NT2/D1 (cell line): Measurements from ENCODE around the gene STAG1.
"Not testable (repeated sequence)": the region's sequence is repeated elsewhere in the genome, so short reads cannot be mapped to it uniquely, and the experiment has no call there.

Experiments
- DNase-seq: peaks from one replicate; pipeline ENCODE4 v3.0.0-alpha.2; 2011; ENCODE audit warnings: low read depth, low spot score
- H3K27me3 ChIP-seq: 2 replicates; pipeline ENCODE4 v1.6.0; 2011; ENCODE audit warnings: mild to moderate bottlenecking; ENCODE audit not compliant: insufficient read length, insufficient read depth
- H3K36me3 ChIP-seq: 2 replicates; pipeline ENCODE4 v1.6.1; 2011; ENCODE audit warnings: mild to moderate bottlenecking, low read length, mixed read lengths; ENCODE audit not compliant: insufficient read depth, insufficient read length
- H3K4me1 ChIP-seq: 2 replicates; pipeline ENCODE4 v1.5.1; 2011; ENCODE audit not compliant: insufficient read depth, insufficient read length
- H3K4me3 ChIP-seq: 2 replicates; pipeline ENCODE4 v1.5.1; 2011; ENCODE audit warnings: low read depth; ENCODE audit not compliant: insufficient read length
- H3K9ac ChIP-seq: 2 replicates; pipeline ENCODE4 v1.6.0; 2011; ENCODE audit warnings: low read depth; ENCODE audit not compliant: insufficient read length
- H3K9me3 ChIP-seq: 2 replicates; pipeline ENCODE4 v1.5.1; 2011; ENCODE audit warnings: mild to moderate bottlenecking, low read length; ENCODE audit not compliant: insufficient read depth
- SUZ12 ChIP-seq: IDR thresholded peaks from 2 replicates; pipeline ENCODE4 v1.6.1; 2011; ENCODE audit not compliant: insufficient read length, insufficient read depth; ENCODE audit errors: extremely low read depth
- YY1 ChIP-seq: IDR thresholded peaks from 2 replicates; pipeline ENCODE4 v1.6.1; 2011; ENCODE audit not compliant: insufficient read length, insufficient read depth
- ZNF274 ChIP-seq: IDR thresholded peaks from 2 replicates; pipeline ENCODE4 v1.6.1; 2011; ENCODE audit warnings: mild to moderate bottlenecking, low read depth, low read length

The STAG1 gene

DNA sequence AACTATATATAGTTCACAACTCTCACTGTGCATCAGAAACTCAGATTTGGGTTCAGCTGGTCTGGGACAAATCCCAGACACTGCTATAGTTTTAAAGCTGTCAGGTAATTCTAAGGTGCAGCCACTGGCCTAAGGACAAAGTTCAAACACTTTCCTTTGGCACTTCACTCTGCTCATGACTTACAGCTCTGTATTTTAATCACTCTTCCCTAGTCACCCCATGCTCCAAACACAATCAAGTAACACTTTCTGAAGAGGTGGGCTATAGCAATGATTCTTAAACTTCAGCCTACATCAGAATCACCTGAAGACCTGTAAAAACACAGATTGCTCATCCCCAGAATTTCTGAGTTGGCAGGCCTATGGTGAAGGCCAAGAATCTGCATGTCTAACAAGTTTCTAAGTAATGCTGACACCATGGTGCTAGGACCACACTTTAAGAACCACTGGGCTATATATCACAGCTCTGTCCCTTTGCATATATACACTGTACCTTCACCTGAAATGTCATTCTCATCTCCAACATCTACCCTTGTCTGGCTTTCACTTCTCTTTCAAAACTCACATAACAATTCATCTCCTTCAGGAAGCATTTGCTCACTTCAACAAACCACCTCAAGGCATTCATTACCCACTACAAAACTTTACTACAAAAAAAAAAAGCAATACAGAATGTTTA, 21.4 kb downstream of the STAG1 start:
- TF ChIP-seq YY1 (no peak), ZNF274 (no peak), SUZ12 (no peak)
- Histone ChIP-seq H3K27me3 (no peaks in the 10 kb centered on the region), H3K9ac (no peak overlapping the region), H3K9me3 (no peaks in the 10 kb centered on the region), H3K36me3 (peaks cover under 1% of the 10 kb centered on the region), H3K4me3 (no peak overlapping the region), H3K4me1 (no peaks in the 10 kb centered on the region)
- DNase-seq: no peak

DNA sequence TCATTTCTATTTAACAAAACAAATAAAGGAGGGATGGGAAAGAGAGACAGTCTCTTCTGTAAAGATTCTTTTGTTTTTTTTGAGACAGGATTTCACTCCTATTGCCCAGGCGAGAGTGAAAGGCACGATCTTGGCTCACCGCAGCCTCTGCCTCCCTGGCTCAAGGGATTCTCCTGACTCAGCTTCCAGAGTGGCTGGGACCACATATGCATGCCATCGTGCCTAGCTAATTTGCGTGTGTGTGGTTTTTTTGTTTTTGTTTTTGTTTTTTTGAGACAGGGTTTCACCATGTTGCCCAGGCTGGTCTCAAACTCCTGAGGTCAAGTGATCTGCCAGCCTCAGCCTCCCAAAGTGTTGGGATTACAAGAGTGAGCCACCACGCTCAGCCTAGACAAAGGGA, 23.3 kb downstream of the STAG1 start:
- TF ChIP-seq ZNF274 (no peak), YY1 (no peak), SUZ12 (no peak)
- Histone ChIP-seq H3K4me1 (no peaks in the 10 kb centered on the region), H3K9ac (no peak overlapping the region), H3K9me3 (no peaks in the 10 kb centered on the region), H3K27me3 (no peaks in the 10 kb centered on the region), H3K36me3 (no peaks in the 10 kb centered on the region), H3K4me3 (no peak overlapping the region)
- peak; percentile 16 for DNase-seq

DNA sequence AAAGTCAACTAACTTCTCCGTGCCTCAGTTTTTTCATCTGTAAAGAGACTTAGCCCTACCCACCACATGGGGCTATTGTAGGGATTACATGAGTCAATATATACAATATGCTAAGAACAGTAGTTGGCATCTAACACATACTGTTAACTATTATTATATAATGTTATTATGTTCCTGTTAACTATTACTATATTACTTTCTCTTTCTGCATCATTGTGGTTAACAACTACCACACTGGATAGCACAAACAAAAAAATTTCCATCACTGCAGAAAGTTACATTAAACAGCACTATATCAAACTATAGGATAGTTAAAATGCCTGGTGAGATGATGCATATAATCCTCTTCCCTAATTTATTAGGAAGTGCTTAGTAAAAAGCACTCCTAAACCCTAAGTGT, 23.7 kb downstream of the STAG1 start:
- Histone ChIP-seq H3K4me3 (no peak overlapping the region), H3K36me3 (no peaks in the 10 kb centered on the region), H3K27me3 (no peaks in the 10 kb centered on the region), H3K9ac (no peak overlapping the region), H3K4me1 (no peaks in the 10 kb centered on the region), H3K9me3 (no peaks in the 10 kb centered on the region; the same call in 1 of the 2 replicates)
- TF ChIP-seq ZNF274 (no peak), SUZ12 (no peak), YY1 (no peak)
- no peak for DNase-seq

DNA sequence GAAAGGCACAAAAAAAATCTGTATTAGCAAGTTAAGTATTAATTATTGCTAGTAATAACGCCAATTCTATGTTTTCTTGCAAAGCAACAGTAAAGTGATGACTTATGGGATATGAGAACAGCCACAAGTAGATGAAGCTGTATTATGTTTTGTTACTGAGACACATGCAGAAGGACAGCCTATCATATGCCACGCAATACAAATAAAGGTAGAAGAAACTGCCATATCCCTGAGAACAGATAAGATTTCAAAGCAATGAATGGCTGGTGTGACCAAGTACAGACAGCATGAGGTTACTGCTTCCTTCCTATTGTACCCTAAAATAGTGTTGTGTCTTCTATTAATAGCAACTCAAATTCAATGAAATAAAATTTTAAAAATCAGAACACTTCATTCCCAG, 26.7 kb downstream of the STAG1 start:
- no peak overlapping the region for H3K9ac ChIP-seq
- TF ChIP-seq SUZ12 (no peak), YY1 (no peak), ZNF274 (no peak)
- H3K4me1 ChIP-seq: no peaks in the 10 kb centered on the region
- peaks cover 3% of the 10 kb centered on the region; the same call in 1 of the 2 replicates for H3K9me3 ChIP-seq
- H3K36me3 ChIP-seq: no peaks in the 10 kb centered on the region
- no peak for DNase-seq
- H3K27me3 ChIP-seq: no peaks in the 10 kb centered on the region
- H3K4me3 ChIP-seq: no peak overlapping the region

DNA sequence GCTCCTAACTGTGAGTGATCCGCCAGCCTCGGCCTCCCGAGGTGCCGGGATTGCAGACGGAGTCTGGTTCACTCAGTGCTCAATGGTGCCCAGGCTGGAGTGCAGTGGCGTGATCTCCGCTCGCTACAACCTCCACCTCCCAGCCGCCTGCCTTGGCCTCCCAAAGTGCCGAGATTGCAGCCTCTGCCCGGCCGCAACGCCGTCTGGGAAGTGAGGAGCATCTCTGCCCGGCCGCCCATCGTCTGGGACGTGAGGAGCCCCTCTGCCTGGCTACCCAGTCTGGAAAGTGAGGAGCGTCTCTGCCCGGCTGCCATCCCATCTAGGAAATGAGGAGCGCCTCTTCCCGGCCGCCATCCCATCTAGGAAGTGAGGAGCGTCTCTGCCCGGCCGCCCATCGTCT, 29.3 kb downstream of the STAG1 start:
- H3K9ac ChIP-seq, H3K27me3 ChIP-seq: not testable (repeated sequence)

DNA sequence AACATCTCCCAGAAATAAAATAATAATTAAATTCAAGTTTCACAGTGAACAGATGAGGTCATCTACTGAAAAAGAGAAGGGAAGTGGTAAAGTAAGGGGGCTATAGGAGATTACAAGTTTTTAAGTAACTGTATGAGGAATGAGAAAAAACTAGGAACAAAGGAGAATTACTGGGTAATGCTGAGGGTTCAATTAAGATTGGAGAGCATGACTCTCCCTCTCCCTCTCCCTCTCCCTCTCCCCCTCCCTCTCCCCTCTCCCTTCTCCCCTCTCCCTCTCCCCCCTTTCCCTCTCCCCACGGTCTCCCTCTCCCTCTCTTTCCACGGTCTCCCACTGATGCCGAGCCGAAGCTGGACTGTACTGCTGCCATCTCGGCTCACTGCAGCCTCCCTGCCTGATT, 29.8 kb downstream of the STAG1 start:
- H3K36me3 ChIP-seq, H3K9ac ChIP-seq, DNase-seq, H3K27me3 ChIP-seq, H3K4me1 ChIP-seq, H3K9me3 ChIP-seq, H3K4me3 ChIP-seq: not testable (repeated sequence)

More for the DNA sequence above, 29.3 kb downstream of the STAG1 start:
- H3K4me3 ChIP-seq, H3K4me1 ChIP-seq, H3K9me3 ChIP-seq, H3K36me3 ChIP-seq, DNase-seq: not testable (repeated sequence)

DNA sequence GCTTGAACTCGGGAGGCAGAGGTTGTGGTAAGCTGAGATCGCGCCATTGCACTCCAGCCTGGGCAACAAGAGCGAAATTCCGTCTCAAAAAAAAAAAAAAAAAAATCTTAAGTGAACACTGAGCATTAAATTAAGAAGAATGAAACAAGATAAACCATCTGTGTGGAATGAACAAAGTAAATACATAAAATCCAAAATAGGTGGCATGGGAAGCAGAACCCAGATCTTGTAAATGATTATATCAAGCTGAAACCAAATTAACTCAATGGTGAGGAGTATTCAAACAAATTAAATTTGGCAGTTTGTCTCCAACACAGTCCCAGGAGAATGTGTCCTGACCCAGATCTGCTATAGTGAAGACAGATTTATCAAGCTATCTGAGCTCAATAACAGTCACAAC, 32.1 kb downstream of the STAG1 start:
- Histone ChIP-seq H3K27me3 (no peaks in the 10 kb centered on the region), H3K9me3 (peaks cover 3% of the 10 kb centered on the region; the same call in 1 of the 2 replicates), H3K36me3 (no peaks in the 10 kb centered on the region), H3K4me1 (no peaks in the 10 kb centered on the region), H3K9ac (no peak overlapping the region), H3K4me3 (no peak overlapping the region)
- DNase-seq: no peak
- TF ChIP-seq YY1: no peak
- TF ChIP-seq ZNF274: no peak
- no peak for TF ChIP-seq SUZ12

DNA sequence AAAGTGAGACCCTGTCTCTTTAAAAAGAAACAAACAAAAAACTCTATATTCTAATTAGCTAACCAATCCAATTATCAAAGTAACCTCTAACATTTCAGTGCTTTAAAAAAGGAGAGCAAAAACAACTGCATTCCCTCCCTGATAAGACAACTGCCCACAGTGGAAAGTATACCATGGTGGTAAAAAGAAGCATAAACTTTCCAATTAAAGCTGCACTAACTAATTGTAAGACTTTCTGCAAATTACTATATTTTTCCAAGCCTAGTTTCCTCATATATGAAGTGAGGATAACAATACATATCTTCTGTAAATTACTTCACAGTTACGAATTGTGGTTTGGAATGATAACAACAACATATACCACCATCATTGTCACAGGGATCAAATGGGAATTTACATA, 35.5 kb downstream of the STAG1 start:
- DNase-seq: no peak
- Histone ChIP-seq H3K36me3 (no peaks in the 10 kb centered on the region), H3K4me1 (no peaks in the 10 kb centered on the region), H3K27me3 (no peaks in the 10 kb centered on the region), H3K9me3 (no peaks in the 10 kb centered on the region), H3K4me3 (no peak overlapping the region), H3K9ac (no peak overlapping the region)
- TF ChIP-seq ZNF274 (no peak), YY1 (no peak), SUZ12 (no peak)
